NCI-H2196 treated with DMSO at 0.1 percent for 48 hours (cell line): ENCODE results near the gene ZBTB44.
"Not testable (repeated sequence)": the region's sequence is repeated elsewhere in the genome, so short reads cannot be mapped to it uniquely, and the experiment has no call there.

ENCODE experiments used
- DNase-seq: peaks from one replicate; lab custom pipeline; 2025; ENCODE audit not compliant: unreplicated experiment; lab: John Stamatoyannopoulos, UW

The ZBTB44 gene

GRCh38 chr11:130313383-130314183 is 1.1 kb downstream of the ZBTB44 start:
- no peak for DNase-seq

- no peak for DNase-seq
Measured at GRCh38 chr11:130312046-130312445, 2.7 kb downstream of the ZBTB44 start.

- DNase-seq, result no peak
Measured at GRCh38 chr11:130310622-130311021, 4.1 kb downstream of the ZBTB44 start.

DNA sequence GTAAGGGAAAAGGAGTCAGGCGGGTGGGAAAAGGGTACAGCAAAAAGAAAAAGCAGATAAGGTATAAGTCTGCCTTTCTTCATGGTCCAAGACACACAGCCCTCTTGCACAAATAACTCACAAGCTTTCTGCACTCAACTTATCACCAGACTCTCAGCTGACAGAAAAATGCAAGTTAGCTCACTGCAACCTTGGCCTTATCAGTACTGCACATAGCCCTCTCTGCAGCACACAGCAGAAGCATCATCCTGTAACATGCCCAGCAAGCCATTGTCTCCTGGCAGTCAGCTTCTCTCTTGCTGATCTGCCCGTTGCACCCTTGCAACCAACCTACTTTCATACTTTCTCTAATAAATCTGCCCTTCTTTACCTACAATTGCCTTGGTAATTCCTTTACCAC is 5.8 kb downstream of the ZBTB44 start:
- DNase-seq, result no peak

DNA sequence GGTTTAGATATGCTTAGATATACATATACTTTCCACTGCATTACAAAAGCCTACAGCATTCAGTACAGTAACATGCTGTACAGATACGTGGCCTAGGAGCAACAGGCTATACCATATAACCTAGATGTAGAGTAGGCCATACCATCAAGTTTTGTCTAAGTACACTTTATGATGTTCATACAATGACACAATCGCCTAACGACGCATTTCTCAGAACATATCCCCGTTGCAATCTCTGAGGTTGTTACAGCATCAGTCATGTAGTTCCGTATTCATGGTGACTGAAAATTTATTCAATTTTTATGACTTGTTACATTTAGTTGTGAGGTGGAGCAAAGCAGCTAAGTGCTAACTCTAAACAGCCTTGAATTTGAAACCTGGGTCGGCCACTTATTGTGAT is 6.7 kb downstream of the ZBTB44 start:
- DNase-seq, result no peak

- no peak for DNase-seq
Measured at GRCh38 chr11:130304651-130305050, 10.1 kb downstream of the ZBTB44 start.

DNA sequence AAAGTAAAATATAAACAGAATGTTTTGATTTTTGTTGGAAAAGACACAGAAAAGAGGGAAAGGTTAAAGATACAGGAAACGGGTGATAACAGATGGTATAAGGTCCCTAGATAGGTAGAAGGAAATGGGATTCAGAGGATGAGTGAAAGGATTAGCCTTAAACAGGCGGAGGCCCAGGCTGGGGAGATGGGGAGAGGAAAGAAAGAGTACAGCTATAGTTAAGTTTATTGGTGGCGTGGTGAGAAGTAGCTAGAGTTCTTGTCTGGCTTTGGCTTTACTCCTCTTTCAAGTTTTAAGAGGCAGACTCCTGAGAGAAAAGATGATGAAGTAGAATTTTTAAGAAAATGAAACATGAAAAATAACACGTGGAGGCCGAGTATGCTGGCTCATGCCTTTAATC is 13.7 kb downstream of the ZBTB44 start:
- DNase-seq, result no peak

GRCh38 chr11:130300567-130300966 is 14.2 kb downstream of the ZBTB44 start:
- no peak for DNase-seq

DNA sequence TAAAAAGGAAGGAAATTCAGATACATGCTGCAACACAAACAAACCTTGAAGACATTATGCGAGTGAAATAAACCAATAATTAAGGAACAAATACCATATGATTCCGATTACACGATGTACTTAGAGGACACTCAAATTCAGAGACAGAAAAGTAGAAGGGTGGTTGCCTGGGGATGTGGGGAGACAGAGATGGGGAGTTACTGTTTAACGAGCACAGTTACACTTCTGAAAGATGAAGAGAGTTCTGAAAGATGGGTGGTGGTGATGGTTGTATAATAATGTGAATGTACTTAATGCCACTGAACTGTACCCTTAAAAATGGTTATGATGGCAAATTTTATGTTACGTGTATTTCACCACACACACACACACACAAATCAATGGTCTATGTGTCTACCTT is 14.7 kb downstream of the ZBTB44 start:
- no peak for DNase-seq

- no peak for DNase-seq
Measured at GRCh38 chr11:130295657-130296056, 19.1 kb downstream of the ZBTB44 start.

GRCh38 chr11:130282111-130282510 is 32.6 kb downstream of the ZBTB44 start:
- DNase-seq, result no peak

GRCh38 chr11:130281341-130281740 is 33.4 kb downstream of the ZBTB44 start:
- not testable (repeated sequence) for DNase-seq

- no peak for DNase-seq
Measured at GRCh38 chr11:130279989-130280388, 34.7 kb downstream of the ZBTB44 start.

DNA sequence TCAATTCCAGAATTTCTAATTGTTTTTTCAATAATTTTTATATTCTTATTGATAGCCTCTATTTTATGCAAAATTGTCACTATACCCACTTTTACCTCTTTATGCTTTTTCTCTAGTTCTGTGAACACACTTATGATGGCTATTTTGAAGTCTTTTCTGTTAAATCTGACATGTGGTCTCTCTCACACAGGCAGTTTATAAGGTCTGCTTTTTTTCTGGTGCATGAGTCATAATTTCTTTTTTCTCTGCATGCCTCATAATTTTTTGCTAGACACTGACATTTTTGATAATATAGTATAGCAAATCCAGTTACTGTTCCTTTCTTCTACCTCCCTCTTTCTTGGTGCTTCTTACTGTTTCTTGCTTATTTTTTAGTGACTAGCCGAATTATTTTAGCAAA is 36.0 kb downstream of the ZBTB44 start:
- no peak for DNase-seq

DNA sequence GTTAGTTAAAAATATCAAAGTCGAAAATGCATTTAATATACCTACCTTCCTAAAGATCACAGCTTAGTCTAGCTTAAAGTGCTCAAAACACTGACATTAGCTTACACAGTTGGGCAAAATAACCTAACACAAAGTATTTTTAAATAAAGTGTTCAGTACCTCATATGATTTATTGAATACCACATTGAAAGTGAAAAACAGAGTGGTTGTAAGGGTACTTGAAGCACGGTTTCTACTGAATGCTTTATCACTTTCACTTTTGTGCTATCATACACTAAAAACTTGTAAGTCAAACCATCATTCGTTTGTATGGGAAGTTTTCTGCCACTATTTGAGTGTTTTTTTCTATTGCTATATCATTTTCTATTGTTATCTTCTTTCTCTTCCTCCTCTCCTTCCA is 36.6 kb downstream of the ZBTB44 start:
- no peak for DNase-seq

GRCh38 chr11:130272336-130272735 is 42.4 kb downstream of the ZBTB44 start:
- DNase-seq, result no peak

GRCh38 chr11:130269326-130269943 is 45.3 kb downstream of the ZBTB44 start:
- DNase-seq, result no peak

- DNase-seq, result no peak
Measured at GRCh38 chr11:130263351-130263750, 51.4 kb downstream of the ZBTB44 start.

DNA sequence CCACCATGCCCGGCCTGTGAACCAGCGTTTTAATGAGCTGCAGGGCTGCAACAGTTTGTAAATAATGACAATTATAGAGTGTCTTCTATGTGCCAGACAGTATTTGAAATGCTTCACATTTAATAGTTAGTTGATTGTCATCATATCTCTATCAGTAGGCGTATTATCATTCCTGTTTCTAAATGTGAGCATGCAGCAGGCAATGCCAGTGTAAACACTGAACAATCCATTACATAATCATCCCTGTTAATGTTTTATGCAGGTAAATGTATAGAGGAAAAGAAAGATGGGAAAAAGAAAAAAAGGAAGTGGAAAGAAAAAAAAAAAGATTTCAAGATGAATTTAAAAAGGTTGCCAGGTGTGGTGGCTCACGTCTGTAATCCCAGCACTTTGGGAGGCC is 52.3 kb downstream of the ZBTB44 start:
- no peak for DNase-seq

- no peak for DNase-seq
Measured at GRCh38 chr11:130261571-130261970, 53.1 kb downstream of the ZBTB44 start.

GRCh38 chr11:130260742-130261141 is 54.0 kb downstream of the ZBTB44 start:
- no peak for DNase-seq

- DNase-seq, result no peak
Measured at GRCh38 chr11:130260080-130260627, 54.6 kb downstream of the ZBTB44 start.
